ENCODE data around the gene KCNQ1.

KCNQ1 gene

GRCh38 chr11:2806351-2807024 lies 361.7 kb downstream of the KCNQ1 start:
- no peak overlapping the region for H3K4me3 ChIP-seq (ENCODE audit: low read depth, low read length)
- no peak for DNase-seq (ENCODE audit: low read depth)

- H3K4me3 ChIP-seq (ENCODE audit: low read depth, low read length): no peak overlapping the region
- DNase-seq (ENCODE audit: low read depth): no peak
Observed at GRCh38 chr11:2807025-2807681, 362.3 kb downstream of the KCNQ1 start.

GRCh38 chr11:2807801-2808241 lies 363.0 kb downstream of the KCNQ1 start:
- no peak for DNase-seq (ENCODE audit: low read depth)

GRCh38 chr11:2808850-2809846 lies 364.3 kb downstream of the KCNQ1 start:
- H3K4me3 ChIP-seq (ENCODE audit: low read depth, low read length): no peak overlapping the region
- no peak for DNase-seq (ENCODE audit: low read depth)

More at GRCh38 chr11:2807801-2808241, 363.0 kb downstream of the KCNQ1 start:
- no peak overlapping the region for H3K4me3 ChIP-seq (ENCODE audit: low read depth, low read length)

GRCh38 chr11:2809854-2810253 lies 365.0 kb downstream of the KCNQ1 start:
- H3K4me3 ChIP-seq (ENCODE audit: low read depth, low read length): no peak overlapping the region
- no peak for DNase-seq (ENCODE audit: low read depth)

- H3K4me3 ChIP-seq (ENCODE audit: low read depth, low read length): no peak overlapping the region
- no peak for DNase-seq (ENCODE audit: low read depth)
Observed at GRCh38 chr11:2810411-2811205, 365.8 kb downstream of the KCNQ1 start.

GRCh38 chr11:2811206-2812091 lies 366.6 kb downstream of the KCNQ1 start:
- H3K4me3 ChIP-seq (ENCODE audit: low read depth, low read length): no peak overlapping the region

GRCh38 chr11:2812371-2812991 lies 367.7 kb downstream of the KCNQ1 start:
- H3K4me3 ChIP-seq (ENCODE audit: low read depth, low read length): no peak overlapping the region
- DNase-seq (ENCODE audit: low read depth): no peak

More at GRCh38 chr11:2811206-2812091, 366.6 kb downstream of the KCNQ1 start:
- DNase-seq (ENCODE audit: low read depth): no peak

GRCh38 chr11:2813141-2813908 lies 368.5 kb downstream of the KCNQ1 start:
- H3K4me3 ChIP-seq (ENCODE audit: low read depth, low read length): no peak overlapping the region
- peak; percentile 36 for DNase-seq (ENCODE audit: low read depth)

GRCh38 chr11:2813968-2814367 lies 369.2 kb downstream of the KCNQ1 start:
- DNase-seq (ENCODE audit: low read depth): no peak
- no peak overlapping the region for H3K4me3 ChIP-seq (ENCODE audit: low read depth, low read length)

- H3K4me3 ChIP-seq (ENCODE audit: low read depth, low read length): no peak overlapping the region
- no peak for DNase-seq (ENCODE audit: low read depth)
Observed at GRCh38 chr11:2814751-2815150, 369.9 kb downstream of the KCNQ1 start.

- no peak for DNase-seq (ENCODE audit: low read depth)
- no peak overlapping the region for H3K4me3 ChIP-seq (ENCODE audit: low read depth, low read length)
Observed at GRCh38 chr11:2815762-2816496, 371.1 kb downstream of the KCNQ1 start.

- H3K4me3 ChIP-seq (ENCODE audit: low read depth, low read length): no peak overlapping the region
Observed at GRCh38 chr11:2816523-2816922, 371.7 kb downstream of the KCNQ1 start.

GRCh38 chr11:2816941-2817421 lies 372.2 kb downstream of the KCNQ1 start:
- H3K4me3 ChIP-seq (ENCODE audit: low read depth, low read length): no peak overlapping the region
- no peak for DNase-seq (ENCODE audit: low read depth)

More at GRCh38 chr11:2816523-2816922, 371.7 kb downstream of the KCNQ1 start:
- DNase-seq (ENCODE audit: low read depth): no peak

- no peak overlapping the region for H3K4me3 ChIP-seq (ENCODE audit: low read depth, low read length)
- no peak for DNase-seq (ENCODE audit: low read depth)
Observed at GRCh38 chr11:2817431-2817830, 372.6 kb downstream of the KCNQ1 start.

GRCh38 chr11:2818021-2818420 lies 373.2 kb downstream of the KCNQ1 start:
- H3K4me3 ChIP-seq (ENCODE audit: low read depth, low read length): no peak overlapping the region
- no peak for DNase-seq (ENCODE audit: low read depth)

All from skeletal muscle cell (primary cell).